ENCODE data around the gene ANP32B.

Gene ANP32B

DNA sequence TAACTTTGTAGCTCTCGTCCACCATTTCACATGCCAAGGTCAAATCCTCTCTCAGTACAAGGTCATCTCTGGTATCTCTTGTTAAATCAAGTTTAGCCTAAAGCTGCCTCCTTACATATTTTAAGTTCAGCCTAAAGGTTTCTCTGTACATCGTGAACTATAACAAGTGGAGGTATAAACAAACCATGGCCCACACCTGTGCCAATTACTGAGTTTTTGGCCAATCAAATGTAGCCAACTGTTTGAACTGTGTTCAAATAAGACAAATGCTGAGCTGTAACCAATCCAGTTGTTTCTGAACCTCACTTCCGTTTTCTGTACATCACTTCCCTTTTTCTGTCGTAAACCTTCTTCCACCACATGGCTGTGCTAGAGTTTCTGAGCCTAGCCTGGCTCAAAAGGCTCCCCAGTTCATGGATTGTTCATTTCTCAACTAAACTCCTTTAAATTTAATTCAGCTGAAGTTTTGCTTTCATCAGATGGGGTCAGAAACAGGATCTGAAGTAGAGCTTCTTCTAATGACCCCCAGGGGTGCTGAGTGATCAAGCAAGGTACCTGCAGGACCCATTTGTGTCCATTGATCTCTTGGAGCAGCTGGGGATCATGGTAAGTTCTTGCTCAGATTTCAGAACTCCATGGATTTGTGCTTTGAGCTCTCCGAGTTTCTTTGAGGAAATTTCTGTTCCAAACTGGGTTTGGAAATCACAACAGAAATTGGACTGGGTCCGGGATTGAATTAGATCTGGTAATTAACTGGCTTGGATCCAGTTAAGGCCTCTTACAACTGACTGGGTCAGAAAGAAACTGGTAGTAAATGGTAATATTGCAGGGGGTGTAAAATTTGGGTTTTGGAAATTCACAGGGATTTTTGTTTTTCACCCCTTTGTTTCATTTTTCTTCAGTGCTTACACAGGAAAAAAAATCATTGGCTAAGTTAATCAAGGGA is 62.4 kb downstream of the ANP32B start:
- TF ChIP-seq, protein P1, sequence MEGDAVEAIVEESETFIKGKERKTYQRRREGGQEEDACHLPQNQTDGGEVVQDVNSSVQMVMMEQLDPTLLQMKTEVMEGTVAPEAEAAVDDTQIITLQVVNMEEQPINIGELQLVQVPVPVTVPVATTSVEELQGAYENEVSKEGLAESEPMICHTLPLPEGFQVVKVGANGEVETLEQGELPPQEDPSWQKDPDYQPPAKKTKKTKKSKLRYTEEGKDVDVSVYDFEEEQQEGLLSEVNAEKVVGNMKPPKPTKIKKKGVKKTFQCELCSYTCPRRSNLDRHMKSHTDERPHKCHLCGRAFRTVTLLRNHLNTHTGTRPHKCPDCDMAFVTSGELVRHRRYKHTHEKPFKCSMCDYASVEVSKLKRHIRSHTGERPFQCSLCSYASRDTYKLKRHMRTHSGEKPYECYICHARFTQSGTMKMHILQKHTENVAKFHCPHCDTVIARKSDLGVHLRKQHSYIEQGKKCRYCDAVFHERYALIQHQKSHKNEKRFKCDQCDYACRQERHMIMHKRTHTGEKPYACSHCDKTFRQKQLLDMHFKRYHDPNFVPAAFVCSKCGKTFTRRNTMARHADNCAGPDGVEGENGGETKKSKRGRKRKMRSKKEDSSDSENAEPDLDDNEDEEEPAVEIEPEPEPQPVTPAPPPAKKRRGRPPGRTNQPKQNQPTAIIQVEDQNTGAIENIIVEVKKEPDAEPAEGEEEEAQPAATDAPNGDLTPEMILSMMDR (IDR thresholded peaks at IDR 0.05; ENCODE audit: insufficient read depth, low read length, missing control alignments), result no peak
- H3K4me3 ChIP-seq (ENCODE audit: low read depth, low read length), result no peak overlapping the region
- no peak for DNase-seq (ENCODE audit: low read depth, low spot score)
- POLR2A ChIA-PET, result no interaction called here
- CTCF ChIA-PET, result interaction anchor here (0.9 to 3.4 kb wide), 2 partner anchors 10 to 11 kb away, joined by 5 to 24 read pairs; partner anchors contain the start of gene NANS

DNA sequence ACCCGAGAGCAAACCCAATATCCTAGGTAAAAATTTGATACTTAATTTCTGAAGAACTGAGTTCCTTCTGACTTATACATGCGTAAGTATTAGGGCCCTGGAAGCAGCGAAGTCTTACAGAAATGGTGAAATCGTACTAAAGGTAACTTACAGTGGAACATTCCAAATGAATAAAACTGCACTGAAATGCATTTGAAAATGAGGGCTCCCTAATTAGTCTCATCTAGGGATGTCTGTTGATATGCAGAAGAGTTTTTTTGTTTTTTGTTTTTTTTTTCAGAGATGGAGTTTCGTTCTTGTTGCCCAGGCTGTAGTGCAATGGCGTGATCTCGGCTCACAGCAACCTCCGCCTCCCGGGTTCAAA is 63.0 kb downstream of the ANP32B start:
- TF ChIP-seq, protein P1 (IDR thresholded peaks at IDR 0.05; ENCODE audit: insufficient read depth, low read length, missing control alignments), result no peak
- no peak for DNase-seq (ENCODE audit: low read depth, low spot score)
- H3K4me3 ChIP-seq (ENCODE audit: low read depth, low read length), result no peak overlapping the region
- ChIA-PET POLR2A (no interaction called here), CTCF (interaction anchor here (3.4 kb wide), 1 partner anchor 11 kb away, joined by 24 read pairs; no protein-coding TSS in a partner anchor)

DNA sequence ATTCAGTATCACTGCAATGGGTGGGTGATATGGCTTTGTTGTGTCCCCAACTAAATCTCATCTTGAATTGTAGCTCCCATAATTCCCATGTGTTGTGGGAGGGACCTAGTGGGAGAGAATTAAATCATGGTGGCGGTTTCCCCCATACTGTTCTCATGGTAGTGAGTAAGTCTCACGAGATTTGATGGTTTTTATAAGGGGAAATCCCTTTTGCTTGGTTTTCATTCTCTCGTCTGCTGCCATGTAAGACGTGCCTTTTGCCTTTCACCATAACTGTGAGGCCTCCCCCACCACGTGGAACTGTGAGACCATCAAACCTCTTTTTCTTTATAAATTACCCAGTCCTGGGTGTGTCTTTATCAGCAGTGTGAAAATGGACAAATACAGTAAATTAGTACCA is 63.9 kb downstream of the ANP32B start:
- DNase-seq (ENCODE audit: low read depth, low spot score), result no peak
- CTCF ChIA-PET, result interaction anchor here (0.8 to 2.0 kb wide), 5 partner anchors 10 to 27 kb away, joined by 3 to 5 read pairs (median 5); partner anchors contain the start of gene NANS

DNA sequence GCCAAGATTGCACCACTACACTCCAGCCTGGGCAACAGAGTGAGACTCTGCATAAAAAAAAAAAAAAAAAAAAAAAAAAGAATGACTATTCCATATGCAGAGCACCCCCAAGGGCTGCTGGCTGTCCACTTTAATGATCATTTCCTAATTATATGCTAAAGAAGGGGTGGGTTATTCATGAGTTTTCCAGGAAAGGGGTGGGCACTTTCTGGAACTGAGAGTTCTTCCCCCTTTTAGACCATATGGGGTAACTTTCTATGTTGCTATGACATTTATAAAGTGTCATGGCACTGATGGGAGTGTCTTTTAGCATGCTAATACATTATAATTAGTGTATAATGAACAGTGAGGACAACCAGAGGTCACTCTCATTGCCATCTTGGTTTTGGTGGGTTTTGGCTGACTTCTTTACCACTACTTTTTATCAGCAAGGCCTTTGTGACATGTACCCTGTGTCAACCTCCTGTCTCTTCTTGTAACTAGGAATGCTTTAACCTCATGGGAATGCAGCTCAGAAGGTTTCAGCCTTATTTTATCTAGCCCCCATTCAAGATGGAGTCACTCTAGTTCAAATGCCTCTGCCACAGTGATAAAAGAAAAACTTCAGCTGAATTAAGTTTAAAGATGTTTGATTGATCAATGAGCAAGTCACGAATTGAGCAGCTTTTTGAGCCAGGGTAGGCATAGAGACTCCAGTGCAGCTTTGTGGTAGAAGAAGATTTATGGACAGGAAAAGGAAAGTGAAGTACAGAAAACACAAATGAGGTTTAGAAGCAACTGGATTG is 66.3 kb downstream of the ANP32B start:
- no peak for DNase-seq (ENCODE audit: low read depth, low spot score)
- ChIA-PET POLR2A (no interaction called here), CTCF (interaction anchor here (1.1 to 1.2 kb wide), 2 partner anchors 24 to 126 kb away, joined by 3 to 4 read pairs; no protein-coding TSS in a partner anchor)
- H3K4me3 ChIP-seq (ENCODE audit: low read depth, low read length), result no peak overlapping the region
- TF ChIP-seq, protein P1 (IDR thresholded peaks at IDR 0.05; ENCODE audit: insufficient read depth, low read length, missing control alignments), result no peak

More for the DNA sequence above, 63.9 kb downstream of the ANP32B start:
- TF ChIP-seq, protein P1 (IDR thresholded peaks at IDR 0.05; ENCODE audit: insufficient read depth, low read length, missing control alignments), result no peak
- POLR2A ChIA-PET, result no interaction called here
- H3K4me3 ChIP-seq (ENCODE audit: low read depth, low read length), result no peak overlapping the region

DNA sequence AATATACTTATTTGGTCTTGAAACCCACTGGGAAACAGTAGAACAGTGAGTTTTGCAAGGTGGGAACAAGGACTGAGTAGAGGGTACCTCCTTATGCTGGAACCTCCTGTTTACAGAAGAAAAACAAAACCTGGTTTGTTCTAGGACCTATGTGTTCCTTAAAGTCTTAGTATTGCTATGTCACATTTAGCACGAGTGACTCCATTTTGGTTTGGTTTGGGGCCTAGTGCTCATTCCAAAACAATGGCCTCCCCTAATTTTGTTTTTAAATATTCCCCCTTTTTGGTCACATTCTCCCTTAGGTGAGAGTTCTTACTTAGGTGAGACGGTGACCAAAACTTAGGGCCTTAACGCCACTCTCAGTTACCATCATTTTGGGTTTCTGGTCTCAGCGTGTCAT is 67.2 kb downstream of the ANP32B start:
- CTCF ChIA-PET, result interaction anchor here (1.2 kb wide), 1 partner anchor 126 kb away, joined by 4 read pairs; no protein-coding TSS in a partner anchor
- POLR2A ChIA-PET, result no interaction called here

More for the DNA sequence above, 67.2 kb downstream of the ANP32B start:
- DNase-seq (ENCODE audit: low read depth, low spot score), result no peak
- no peak overlapping the region for H3K4me3 ChIP-seq (ENCODE audit: low read depth, low read length)
- TF ChIP-seq, protein P1 (IDR thresholded peaks at IDR 0.05; ENCODE audit: insufficient read depth, low read length, missing control alignments), result no peak
